K562 (cell line): ENCODE results near the gene DTL. TPM values are rescaled to one million over a fixed set of nuclear protein-coding genes. Genes with fewer than 3 reads are reported as not detected.

Experiments
- ASH1L ChIP-seq: fragments of 450-650 bp; IDR thresholded peaks from 2 replicates; pipeline ENCODE4 v1.6.1; 2018; ENCODE audit warnings: borderline replicate concordance, mild to moderate bottlenecking, low read depth; ENCODE audit not compliant: partially characterized antibody
- BRCA1 ChIP-seq, 2 experiments: fragments of 450-650 bp in 1 of 2; sonication (generic) in 1 of 2; formaldehyde crosslinking in 1 of 2; IDR thresholded peaks; 2 replicates each; pipeline versions ENCODE4 v1.5.0 to v1.6.1; 2017 to 2020; ENCODE audit warnings: mild to moderate bottlenecking in 1 of 2, missing genetic modification reagents in 1 of 2
- CREB1 ChIP-seq, 2 experiments: sonication (generic) in 1 of 2; formaldehyde crosslinking in 1 of 2; IDR thresholded peaks; 2 replicates each; pipeline versions ENCODE4 v1.6.1 to v1.8.0; 2012 to 2022; ENCODE audit warnings: inconsistent platforms in 1 of 2, mild to moderate bottlenecking in 1 of 2, missing genetic modification reagents in 1 of 2, moderate library complexity in 1 of 2
- CXXC5 ChIP-seq: fragments of 250-450 bp; sonication (Bioruptor Pico); IDR thresholded peaks from 2 replicates; pipeline ENCODE4 v1.8.0; 2022; ENCODE audit warnings: inconsistent platforms, mild to moderate bottlenecking, moderate library complexity
- ESRRA ChIP-seq: fragments of 450-650 bp; IDR thresholded peaks from 2 replicates; pipeline ENCODE4 v1.6.1; 2014; ENCODE audit warnings: low read depth, mild to moderate bottlenecking, moderate library complexity, borderline replicate concordance
- GABPB2 ChIP-seq: fragments of 250-450 bp; sonication (Bioruptor Pico); conservative IDR thresholded peaks from 2 replicates; pipeline ENCODE4 v1.5.1; 2021; ENCODE audit warnings: mild to moderate bottlenecking
- GATA2 ChIP-seq: sonication (generic); formaldehyde crosslinking; IDR thresholded peaks from 2 replicates; pipeline ENCODE4 v1.4.0; 2020; ENCODE audit warnings: mild to moderate bottlenecking, missing genetic modification reagents
- HOXB6 ChIP-seq: fragments of 250-450 bp; sonication (Bioruptor Pico); IDR thresholded peaks from 2 replicates; pipeline ENCODE4 v1.5.1; 2022; ENCODE audit warnings: mild to moderate bottlenecking, borderline replicate concordance
- MEF2D ChIP-seq: conservative IDR thresholded peaks from 2 replicates; pipeline ENCODE4 v1.6.1; 2016; ENCODE audit warnings: low read depth, missing genetic modification characterization, missing compliant biosample characterization
- MTA2 ChIP-seq: fragments of 450-650 bp; IDR thresholded peaks from 2 replicates; pipeline ENCODE4 v1.6.1; 2016; ENCODE audit warnings: low read depth
- MYC ChIP-seq, 2 experiments: fragments of 250-450 bp in 1 of 2; sonication (Bioruptor Pico) in 1 of 2; IDR thresholded peaks; 2 replicates each; pipeline versions ENCODE4 v1.5.1 to v1.6.1; 2012 to 2021; ENCODE audit warnings: low read depth in 2 of 2, borderline replicate concordance in 1 of 2, improper control_type of control experiment in 1 of 2, low read length in 1 of 2, mild to moderate bottlenecking in 1 of 2, moderate library complexity in 1 of 2
- RAD21 ChIP-seq, 2 experiments: fragments of 250-450 bp in 1 of 2; fragments of 450-650 bp in 1 of 2; sonication (Bioruptor Pico) in 1 of 2; formaldehyde crosslinking in 1 of 2; IDR thresholded peaks in 1 of 2; conservative IDR thresholded peaks in 1 of 2; 2 replicates each; pipeline versions ENCODE4 v1.4.0 to v1.8.0; 2020 to 2022; ENCODE audit warnings: mild to moderate bottlenecking in 2 of 2, moderate library complexity in 1 of 2
- SMARCE1 ChIP-seq: fragments of 450-650 bp; IDR thresholded peaks from 2 replicates; pipeline ENCODE4 v1.7.1; 2016; ENCODE audit warnings: mild to moderate bottlenecking
- SRSF9 ChIP-seq: fragments of 200-400 bp; formaldehyde crosslinking; IDR thresholded peaks from 2 replicates; pipeline ENCODE4 v1.6.1; 2017; ENCODE audit warnings: low read depth, low read length, borderline replicate concordance
- STAG1 ChIP-seq: sonication (generic); formaldehyde crosslinking; IDR thresholded peaks from 2 replicates; pipeline ENCODE4 v1.5.0; 2020; ENCODE audit warnings: missing genetic modification reagents, borderline replicate concordance
- TAF9B ChIP-seq: fragments of 450-650 bp; IDR thresholded peaks from 2 replicates; pipeline ENCODE4 v1.6.1; 2018; ENCODE audit warnings: mild to moderate bottlenecking; ENCODE audit not compliant: partially characterized antibody
- YBX1 ChIP-seq: fragments of 450-650 bp; IDR thresholded peaks from 2 replicates; pipeline ENCODE4 v1.7.1; 2016; ENCODE audit warnings: mild to moderate bottlenecking
- ZBTB2 ChIP-seq: fragments of 450-650 bp; IDR thresholded peaks from 2 replicates; pipeline ENCODE4 v1.6.1; 2016; ENCODE audit warnings: antibody characterized with exemption
- ZFP1 ChIP-seq: fragments of 450-650 bp; formaldehyde crosslinking; IDR thresholded peaks from 2 replicates; pipeline ENCODE4 v1.4.0; 2020; ENCODE audit warnings: mild to moderate bottlenecking, mixed read lengths
- ZKSCAN3 ChIP-seq: fragments of 250-450 bp; sonication (Bioruptor Pico); IDR thresholded peaks from 2 replicates; pipeline ENCODE4 v1.4.0; 2020
- ZNF253 ChIP-seq: fragments of 250-450 bp; sonication (Bioruptor Pico); conservative IDR thresholded peaks from 2 replicates; pipeline ENCODE4 v1.6.1; 2021; ENCODE audit warnings: mild to moderate bottlenecking
- polyA plus RNA-seq, 8 experiments: library from polyadenylated mRNA; depleted of rRNA in 4 of 8; stranded (reverse) in 5 of 8; unstranded in 3 of 8; fragments of >200 nt; fragmentation: Nextera tagmentation in 2 of 8; fragmentation: Illumina TruSeq in 1 of 8; extraction: Ambion mirVana in 2 of 8; extraction: Trizol in 1 of 8; gene quantifications; 2 replicates each; pipeline versions ENCODE4 v1.2.1 to v1.2.3, GENCODE V29; 2011 to 2014; ENCODE audit warnings: inconsistent platforms in 1 of 8, missing spikeins in 1 of 8
- total RNA-seq, 7 experiments: library from RNA; depleted of rRNA in 6 of 7; stranded (reverse); fragments of >200 nt in 6 of 7; fragmentation: Illumina TruSeq in 2 of 7; extraction: Trizol in 2 of 7; gene quantifications; 2 replicates each; pipeline versions ENCODE4 v1.2.1 to v1.2.3, GENCODE V29; 2011 to 2021; ENCODE audit warnings: low replicate concordance in 1 of 7
- TF ChIP-seq, protein P1 (sequence below): fragments of 250-450 bp; sonication (Bioruptor Pico); IDR thresholded peaks from 2 replicates; pipeline ENCODE4 v1.4.0; 2020; ENCODE audit warnings: mild to moderate bottlenecking, moderate library complexity, borderline replicate concordance
- TF ChIP-seq, protein P2 (sequence below): fragments of 250-450 bp; sonication (Bioruptor Pico); IDR thresholded peaks from 2 replicates; pipeline ENCODE4 v1.8.0; 2021; ENCODE audit warnings: borderline replicate concordance, mild to moderate bottlenecking, moderate library complexity; ENCODE audit not compliant: poor library complexity, severe bottlenecking

DTL gene
- total and polyA plus RNA-seq, 9 of the 15 experiments (the other 6 are each of a cell fraction or from before 2014, with no cell fraction given): 38.3 to 81.0 (median 63.2) TPM

DNA sequence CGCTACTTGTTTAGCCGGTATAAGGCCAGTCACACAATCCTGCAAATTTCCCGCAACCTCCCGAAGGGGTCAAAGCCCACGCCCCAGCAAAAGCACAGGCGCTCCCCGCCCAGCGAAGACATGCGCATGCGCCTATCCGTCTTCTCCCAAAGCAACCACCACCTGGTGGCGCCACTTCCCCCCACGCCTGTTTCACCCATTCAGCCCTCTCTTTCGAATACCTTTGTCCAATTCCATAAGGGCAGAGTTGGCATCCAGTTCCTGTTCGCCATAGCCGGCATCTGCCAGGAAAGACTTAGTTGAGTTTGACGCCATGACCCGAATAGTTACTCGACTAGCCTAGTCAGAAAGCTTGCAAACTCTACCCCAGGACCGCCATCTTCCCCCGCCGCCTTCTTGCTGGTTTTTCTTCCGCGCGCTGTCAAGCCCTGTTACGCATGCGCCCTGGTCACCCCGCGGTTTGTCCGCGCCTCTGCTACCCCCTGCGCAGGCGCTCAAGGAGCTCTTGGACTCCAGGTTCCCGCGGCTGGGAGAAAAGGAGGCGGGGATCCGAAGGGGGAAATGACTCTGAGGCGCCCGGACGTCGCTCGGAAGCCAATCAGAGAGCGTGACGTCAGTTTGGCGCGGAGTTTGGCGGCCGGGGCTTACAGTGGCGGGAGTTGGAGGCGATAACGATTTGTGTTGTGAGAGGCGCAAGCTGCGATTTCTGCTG lies at the start of gene DTL, which contains the start of gene INTS7 (continued):
- TF ChIP-seq, protein P1, sequence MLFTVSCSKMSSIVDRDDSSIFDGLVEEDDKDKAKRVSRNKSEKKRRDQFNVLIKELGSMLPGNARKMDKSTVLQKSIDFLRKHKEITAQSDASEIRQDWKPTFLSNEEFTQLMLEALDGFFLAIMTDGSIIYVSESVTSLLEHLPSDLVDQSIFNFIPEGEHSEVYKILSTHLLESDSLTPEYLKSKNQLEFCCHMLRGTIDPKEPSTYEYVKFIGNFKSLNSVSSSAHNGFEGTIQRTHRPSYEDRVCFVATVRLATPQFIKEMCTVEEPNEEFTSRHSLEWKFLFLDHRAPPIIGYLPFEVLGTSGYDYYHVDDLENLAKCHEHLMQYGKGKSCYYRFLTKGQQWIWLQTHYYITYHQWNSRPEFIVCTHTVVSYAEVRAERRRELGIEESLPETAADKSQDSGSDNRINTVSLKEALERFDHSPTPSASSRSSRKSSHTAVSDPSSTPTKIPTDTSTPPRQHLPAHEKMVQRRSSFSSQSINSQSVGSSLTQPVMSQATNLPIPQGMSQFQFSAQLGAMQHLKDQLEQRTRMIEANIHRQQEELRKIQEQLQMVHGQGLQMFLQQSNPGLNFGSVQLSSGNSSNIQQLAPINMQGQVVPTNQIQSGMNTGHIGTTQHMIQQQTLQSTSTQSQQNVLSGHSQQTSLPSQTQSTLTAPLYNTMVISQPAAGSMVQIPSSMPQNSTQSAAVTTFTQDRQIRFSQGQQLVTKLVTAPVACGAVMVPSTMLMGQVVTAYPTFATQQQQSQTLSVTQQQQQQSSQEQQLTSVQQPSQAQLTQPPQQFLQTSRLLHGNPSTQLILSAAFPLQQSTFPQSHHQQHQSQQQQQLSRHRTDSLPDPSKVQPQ (CRISPR knock-in tag): no peak
- no peak for TF ChIP-seq ZKSCAN3
- no peak for TF ChIP-seq GATA2
- no peak; the same call in 1 of the 2 replicates for TF ChIP-seq HOXB6 (CRISPR knock-in tag)
- peak; percentile 43 for TF ChIP-seq SMARCE1
- peak; percentile 99 for TF ChIP-seq ZBTB2
- no peak for TF ChIP-seq STAG1
- no peak for TF ChIP-seq YBX1
- peak; percentile 9; the same call in 1 of the 2 replicates for TF ChIP-seq MTA2
- no peak for TF ChIP-seq SRSF9
- no peak; a peak in 1 of 4 replicates for TF ChIP-seq RAD21 (CRISPR knock-in tag; conservative IDR thresholded peaks at IDR 0.05 in 1 of 2, IDR thresholded peaks at IDR 0.05 in 1 of 2)
- peak; percentile 98 for TF ChIP-seq TAF9B
- no peak for TF ChIP-seq ZFP1
- TF ChIP-seq, protein P2, sequence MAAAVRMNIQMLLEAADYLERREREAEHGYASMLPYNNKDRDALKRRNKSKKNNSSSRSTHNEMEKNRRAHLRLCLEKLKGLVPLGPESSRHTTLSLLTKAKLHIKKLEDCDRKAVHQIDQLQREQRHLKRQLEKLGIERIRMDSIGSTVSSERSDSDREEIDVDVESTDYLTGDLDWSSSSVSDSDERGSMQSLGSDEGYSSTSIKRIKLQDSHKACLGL (CRISPR knock-in tag): peak; percentile 95
- TF ChIP-seq ASH1L: peak; percentile 61
- TF ChIP-seq MEF2D: peak; percentile 68; the same call in 1 of the 2 replicates
- TF ChIP-seq MYC (IDR thresholded peaks at IDR 0.05; ENCODE audit: low read depth, low read length): peak; percentile 99
- peak; percentile 96 for TF ChIP-seq MYC (CRISPR knock-in tag; IDR thresholded peaks at IDR 0.05; ENCODE audit: borderline replicate concordance, low read depth)
- TF ChIP-seq BRCA1 (IDR thresholded peaks at IDR 0.05): no peak
- no peak for TF ChIP-seq BRCA1 (CRISPR knock-in tag; IDR thresholded peaks at IDR 0.05)
- TF ChIP-seq GABPB2: no peak
- TF ChIP-seq ESRRA: peak; percentile 88
- peak; percentile 95 for TF ChIP-seq CXXC5 (CRISPR knock-in tag)
- peak; percentile 91 for TF ChIP-seq CREB1 (IDR thresholded peaks at IDR 0.05)
- TF ChIP-seq CREB1 (CRISPR knock-in tag; IDR thresholded peaks at IDR 0.05): peak; percentile 94
- no peak for TF ChIP-seq ZNF253 (CRISPR knock-in tag)
